NCI-H1092 (cell line): ENCODE results near the gene ECSIT.
A peak's percentile ranks its signal among the peaks of the same experiment; 100 is the strongest.

ENCODE experiments used
- DNase-seq: peaks from one replicate; lab custom pipeline; 2025; lab: John Stamatoyannopoulos, UW

ECSIT gene

DNA sequence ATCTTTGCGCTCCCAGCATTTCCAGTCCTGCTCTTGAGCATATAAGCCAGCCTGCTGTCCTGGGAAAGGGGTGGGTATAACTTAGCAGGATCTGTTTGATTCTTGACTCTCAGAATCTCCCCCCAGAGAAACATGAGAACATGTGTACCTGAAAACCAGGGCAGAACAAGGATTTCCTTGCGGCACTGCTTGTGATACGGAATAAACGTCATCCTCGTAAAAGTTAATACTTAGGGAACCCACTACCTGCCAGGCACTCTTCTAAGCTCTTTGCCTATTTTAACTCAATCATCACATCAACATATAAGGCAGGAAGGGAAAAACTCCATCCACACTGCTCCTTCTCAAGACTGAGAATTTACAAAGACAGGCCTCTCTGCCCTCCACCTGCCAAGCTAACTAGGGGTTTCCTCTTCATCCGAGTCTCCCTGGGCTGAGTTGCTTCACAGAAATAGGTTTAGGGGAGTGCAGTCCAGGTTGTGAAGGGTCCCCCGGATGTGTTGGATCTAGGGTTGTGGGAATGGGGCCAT, 24.4 kb downstream of the ECSIT start:
- DNase-seq: no peak

DNA sequence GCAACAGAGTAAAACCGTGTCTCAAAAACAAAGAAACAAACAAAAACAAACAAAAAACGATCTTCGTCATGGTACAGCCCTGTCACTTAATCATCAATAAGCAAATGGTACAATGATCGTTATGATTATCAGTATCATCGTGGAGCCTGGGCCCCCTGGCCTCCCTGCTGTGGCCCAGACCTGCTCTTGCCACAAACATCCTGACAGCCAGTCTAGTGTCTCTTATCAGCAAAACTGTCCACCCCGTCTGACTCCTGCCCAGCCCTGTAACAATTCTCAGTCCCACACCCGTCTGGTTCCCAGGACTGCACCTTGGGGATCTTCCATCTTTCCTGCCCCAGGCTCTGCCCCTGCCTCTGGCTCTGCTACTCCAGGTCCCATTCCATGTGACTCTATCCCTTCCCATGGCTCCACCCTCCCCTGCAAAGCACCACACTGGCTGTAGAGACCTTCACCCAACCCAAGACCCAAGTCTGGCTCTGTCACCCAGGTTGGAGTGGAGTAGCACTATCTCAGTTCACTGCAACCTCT, 29.0 kb downstream of the ECSIT start:
- no peak for DNase-seq

DNA sequence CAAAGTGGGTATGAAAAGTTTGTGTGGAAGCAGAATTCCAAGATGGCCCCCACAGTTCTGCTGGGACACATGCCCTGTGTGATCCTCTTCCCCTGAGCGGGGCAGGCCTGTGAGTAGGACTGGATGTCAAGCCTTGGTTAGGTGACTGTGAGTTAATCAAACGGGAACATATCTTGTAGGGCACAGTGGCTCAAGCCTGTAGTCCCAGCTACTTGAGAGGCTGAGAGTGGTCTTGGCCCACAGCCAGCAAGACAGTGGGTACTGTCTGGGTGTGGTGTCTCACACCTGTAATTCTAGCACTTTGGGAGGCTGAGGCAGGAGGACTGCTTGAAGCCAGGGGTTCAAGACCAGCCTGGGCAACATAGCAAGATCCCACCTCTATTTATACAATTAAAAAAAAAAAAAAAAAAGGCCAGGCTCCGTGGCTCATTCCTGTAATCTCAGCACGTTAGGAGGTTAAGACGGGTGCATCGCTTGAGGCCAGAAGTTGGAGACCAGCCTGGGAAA, 29.7 kb downstream of the ECSIT start:
- no peak for DNase-seq

DNA sequence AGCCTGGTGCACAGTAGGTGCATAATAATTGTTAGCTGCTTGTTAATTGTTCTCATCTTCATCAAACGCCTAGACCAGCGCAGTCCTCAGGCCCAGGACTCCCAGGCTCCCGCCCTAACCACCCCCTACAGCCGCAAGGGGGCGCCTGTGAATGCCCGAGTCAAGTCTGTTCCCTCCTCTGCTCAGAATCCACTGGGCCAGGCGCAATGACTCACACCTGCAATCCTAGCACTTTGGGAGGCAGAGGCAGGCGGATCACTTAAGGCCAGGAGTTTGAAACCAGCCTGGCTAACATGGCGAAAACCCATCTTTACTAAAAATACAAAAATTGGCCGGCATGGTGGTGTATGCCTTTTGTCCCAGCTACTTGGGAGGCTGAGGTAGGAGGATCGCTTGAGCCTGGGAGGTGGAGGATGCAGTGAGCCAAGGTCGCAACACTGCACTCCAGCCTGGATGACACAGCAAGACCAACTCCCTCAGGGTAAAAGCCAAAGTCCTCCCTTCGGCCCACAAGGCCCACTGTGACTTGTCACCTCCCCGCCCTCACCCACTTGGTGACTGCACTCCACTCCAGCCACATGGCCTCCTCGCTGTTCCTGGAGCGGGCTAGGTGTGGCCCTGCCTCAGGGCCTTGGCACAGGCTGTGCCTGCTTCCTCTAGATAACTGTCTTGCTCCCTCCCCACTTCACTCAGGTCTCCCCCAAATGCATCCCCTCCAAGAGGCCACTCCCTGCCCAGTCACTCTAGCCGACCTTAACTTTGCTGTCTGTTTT, 32.4 kb downstream of the ECSIT start:
- DNase-seq: no peak

DNA sequence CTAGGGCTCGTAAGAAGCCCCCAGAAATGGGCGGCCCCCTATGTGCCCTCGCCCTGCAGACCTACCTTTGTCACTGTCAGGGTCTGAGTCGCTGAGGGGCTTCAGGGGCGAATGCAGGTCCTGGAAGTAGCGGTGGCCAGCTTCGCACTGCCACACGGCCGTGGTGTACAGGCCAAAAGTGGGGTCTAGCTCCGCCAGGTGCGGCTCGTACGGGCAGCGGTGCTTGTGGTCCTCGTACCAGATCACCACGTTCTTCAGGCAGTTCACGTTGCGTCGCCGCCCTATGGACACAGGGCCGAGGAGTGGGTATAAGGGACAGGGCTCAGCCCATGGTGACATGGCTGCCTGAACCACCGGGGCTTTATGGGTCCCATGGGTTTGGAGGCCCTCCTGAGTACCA, 33.0 kb downstream of the ECSIT start:
- no peak for DNase-seq

DNA sequence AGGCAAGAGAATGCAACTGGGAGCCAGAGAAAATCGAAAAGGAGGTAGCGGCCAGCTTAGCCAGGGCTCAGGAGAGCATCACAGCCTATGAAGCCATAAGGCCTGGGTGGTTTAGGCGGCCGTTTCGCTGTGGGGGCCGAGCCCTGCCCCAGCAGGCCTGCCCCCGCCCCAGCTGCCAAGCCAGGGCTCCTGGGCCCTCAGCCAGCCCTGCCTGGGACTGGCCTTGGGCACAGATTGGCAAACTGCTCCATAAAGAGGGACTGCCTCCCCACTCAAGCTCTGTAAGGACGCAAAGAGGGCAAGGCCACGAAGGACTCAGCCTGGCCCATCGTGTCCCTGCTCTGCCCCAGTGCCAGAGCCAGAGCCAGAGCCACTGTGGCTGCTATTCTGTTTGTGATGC, 33.5 kb downstream of the ECSIT start:
- DNase-seq: no peak

DNA sequence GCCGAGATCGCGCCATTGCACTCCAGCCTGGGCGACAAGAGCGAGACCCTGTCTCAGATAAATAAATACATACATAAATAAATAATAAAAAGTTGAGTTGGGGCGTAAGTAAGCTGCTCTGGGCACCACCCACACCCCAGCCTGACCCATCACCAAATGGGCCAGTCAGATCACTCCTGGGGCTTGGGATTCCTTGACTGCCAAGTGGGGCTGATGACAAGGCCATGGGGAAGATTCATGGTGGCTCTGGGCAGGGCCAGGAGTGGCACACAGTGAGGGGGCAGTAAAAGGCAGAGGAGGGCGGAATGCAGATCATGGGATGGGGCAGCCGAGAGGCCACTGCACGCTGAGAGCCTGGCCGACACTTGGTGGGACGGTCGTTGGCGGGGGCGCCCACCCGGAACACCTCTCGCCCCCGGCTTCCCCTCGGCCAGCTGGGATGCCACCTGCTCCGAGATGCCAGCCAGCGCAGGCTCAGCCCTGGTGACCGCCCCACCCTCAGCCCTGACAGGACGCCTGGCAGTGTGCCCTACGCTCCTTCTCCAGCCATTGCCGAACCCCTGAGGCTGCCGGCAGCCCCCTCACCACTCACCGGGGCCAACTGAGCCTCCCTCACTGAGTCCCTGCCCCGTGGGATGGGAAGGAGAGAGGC, 34.2 kb downstream of the ECSIT start:
- no peak for DNase-seq

DNA sequence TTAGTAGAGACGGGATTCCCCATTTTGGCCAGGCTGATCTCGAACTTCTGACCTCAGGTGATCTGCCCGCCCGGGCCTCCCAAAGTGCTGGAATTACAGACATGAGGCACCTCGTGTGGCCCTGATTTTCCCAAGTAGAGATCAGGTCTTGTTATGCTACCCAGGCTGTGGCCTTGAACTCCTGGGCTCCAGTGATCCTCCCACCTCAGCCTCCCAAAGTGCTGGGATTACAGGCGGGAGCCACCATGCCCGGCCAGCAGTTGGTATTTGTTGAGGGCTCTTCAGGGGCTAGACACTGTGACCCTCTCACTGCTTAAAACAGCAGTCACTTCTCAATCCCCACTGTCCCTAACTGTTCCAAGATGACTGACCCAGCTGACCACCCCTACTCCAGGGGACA, 39.6 kb downstream of the ECSIT start:
- DNase-seq: no peak

DNA sequence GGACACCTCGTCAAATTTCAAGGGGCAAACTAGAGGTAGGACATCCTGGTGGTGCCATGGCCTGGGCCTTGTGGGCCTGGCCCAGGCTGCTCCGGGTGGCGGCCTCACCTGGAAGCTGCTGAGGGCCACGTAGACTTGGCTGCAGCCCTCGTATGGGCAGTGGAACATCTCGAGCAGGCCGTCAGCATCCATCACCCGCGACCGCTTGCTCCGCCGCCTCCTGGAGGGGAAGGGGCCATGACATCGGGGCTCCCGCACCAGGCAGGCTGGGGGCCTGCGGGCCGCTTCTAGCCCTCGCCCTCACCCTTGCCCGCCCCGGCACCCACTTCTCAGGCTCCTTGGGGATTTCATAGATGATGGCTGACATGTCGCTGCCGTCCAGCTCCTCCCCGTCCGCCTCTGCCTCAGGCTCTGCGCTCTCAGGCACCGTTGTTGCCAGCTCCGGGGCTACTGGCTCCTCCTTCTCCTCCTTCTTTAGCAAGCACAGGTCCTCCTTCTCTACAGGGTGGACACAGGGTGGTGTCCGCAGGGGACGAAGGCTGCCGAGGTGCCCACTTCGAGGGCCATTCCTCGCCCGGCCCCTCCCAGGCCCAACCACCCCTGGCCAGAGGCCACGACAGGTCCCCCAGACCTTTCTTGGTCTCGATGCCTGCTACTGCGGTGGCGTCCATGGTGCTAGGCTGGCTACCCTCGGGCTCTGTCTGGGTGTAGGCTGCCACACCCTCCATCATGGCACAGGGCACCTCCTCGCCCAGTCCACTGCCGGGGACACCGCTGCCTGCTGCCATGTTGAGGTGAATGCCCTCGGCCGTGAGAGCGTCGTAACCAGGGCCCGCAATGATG, 42.1 kb downstream of the ECSIT start:
- DNase-seq: no peak

DNA sequence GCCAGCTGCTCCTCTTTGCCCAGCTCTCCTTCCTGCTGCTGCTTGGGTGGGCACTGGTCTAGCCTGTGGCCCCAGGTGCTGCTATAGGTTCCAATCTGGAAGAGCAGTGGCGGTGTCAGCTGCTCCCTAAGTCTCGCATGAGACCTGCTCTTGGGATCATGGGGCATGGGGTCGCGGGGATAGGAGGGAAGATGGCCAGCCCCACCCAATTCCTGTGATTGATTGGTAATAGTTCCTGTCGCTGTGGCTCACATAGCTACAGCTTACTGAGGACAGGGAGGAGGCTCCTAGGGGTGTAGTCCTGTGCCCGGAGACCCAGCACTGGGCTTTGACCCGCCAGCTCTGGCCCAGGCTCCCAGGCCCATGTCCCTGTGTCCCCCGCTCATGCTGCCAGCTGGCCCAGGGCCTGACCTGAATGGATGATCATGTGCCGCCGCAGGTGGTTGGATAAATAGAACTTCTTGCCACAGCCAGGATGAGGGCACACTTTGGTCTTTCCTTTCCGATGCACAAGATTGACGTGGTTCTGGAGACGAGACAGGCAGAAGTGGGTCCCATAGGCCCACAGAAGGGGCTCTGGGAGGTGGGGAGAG, 43.6 kb downstream of the ECSIT start:
- no peak for DNase-seq

DNA sequence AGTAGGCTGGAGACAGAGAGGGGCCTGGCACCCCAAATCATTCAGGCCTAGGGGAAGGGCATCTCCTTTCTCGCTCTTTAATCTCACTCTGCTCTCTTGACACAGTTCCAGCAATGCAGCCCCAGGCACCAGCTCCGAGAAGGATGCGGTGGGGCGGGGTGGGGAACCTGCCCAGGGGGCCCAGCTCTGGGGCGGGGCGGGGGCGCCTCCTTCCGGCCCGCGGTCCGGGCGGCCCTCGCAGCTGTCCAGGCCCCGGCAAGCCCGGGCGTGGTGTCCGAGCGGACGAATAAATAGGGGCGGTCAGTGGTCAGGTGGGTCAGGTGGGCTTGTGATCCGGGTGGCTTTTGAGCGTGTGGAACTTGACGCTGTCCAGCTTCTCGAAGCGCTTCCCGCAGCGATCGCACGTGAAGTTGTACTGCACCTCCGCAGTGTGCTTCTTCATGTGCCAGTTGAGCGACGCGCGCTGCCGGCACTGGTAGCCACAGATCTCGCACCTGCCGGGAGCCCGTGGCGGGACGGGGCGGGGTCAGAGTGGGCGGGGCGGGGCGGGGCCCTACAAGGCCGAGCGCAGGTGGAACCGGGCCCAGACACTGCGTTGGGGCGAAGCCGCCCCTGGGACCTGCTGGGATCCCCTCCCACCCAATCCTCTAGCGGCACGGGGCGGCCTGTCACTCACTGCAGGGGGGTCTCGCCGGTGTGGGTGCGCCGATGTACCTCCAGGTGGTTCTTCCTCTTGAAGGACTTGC, 45.4 kb downstream of the ECSIT start:
- no peak for DNase-seq

DNA sequence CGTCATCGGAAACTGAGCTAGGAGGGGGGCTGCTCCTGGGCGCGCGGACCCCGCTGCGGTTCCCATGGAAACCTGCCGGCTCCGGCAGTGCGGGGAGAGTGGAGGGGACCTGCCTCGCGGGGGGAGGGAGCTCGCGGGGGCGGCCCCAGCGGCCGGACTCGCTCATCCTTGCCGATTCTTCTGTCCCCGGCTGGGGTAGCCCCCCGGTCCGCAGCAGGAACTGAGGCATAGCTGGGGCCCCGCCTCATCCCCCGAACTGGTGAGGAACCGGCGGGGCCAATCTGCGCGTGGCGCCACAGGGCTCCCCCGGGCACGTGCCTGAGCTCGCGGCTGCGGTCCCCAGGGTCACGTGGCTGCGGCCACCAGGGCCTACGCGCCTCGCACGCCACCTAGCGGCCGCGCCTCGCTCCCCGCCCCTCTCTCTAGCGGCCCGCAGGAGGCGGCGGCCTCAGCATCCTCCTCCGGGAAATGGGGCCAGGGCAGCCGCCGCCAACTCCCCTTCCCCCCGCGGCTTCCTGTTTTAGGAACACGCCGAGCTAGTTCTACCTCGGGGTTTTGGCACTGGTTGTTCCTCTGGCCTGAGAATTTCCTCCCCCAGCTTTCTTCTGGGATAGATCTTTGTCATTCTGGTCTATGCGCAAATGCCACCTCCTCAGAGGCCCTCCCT, 46.4 kb downstream of the ECSIT start:
- DNase-seq: peak; percentile 69

DNA sequence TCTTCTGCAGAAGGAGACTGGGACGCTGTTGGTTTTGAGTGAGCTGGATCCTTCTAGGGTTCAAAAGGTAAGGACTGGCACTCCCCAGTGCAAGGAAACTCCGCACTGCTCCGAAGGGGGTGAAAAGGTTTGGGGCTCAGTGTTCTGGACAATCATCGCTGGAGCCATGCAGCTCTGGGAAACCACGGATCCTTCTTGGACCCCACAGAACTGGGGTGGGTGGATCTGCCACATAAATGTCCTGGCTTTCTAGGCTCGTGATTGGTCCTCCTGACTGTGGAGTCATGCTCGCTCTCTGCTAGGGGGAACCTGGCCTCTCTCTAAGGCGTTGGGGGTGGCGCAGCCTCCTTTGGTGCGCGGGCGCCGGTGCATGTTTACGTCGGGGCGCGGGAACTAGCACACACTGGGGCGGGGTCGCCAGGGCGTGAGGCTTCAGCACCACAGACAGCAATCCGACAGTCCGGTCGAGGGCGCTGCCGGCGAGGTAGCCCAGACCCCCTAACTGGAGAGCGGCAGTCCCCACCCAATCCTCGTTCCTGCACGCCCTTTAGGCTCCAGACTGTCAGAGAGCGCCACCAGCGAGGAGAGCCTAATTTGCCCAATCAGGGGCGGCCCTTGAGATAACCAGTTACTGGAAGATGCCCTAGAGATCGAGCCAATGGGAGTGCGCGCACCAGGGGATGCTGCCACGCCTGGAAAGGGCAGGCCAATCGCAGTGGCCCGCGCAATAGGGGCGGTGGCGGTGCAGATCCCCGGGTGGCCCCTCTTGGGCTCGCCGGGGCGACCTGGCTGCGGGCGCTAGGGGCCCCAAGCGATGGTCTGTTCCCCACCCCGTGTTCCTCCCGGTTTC, 47.2 kb downstream of the ECSIT start:
- DNase-seq: peak; percentile 92

DNA sequence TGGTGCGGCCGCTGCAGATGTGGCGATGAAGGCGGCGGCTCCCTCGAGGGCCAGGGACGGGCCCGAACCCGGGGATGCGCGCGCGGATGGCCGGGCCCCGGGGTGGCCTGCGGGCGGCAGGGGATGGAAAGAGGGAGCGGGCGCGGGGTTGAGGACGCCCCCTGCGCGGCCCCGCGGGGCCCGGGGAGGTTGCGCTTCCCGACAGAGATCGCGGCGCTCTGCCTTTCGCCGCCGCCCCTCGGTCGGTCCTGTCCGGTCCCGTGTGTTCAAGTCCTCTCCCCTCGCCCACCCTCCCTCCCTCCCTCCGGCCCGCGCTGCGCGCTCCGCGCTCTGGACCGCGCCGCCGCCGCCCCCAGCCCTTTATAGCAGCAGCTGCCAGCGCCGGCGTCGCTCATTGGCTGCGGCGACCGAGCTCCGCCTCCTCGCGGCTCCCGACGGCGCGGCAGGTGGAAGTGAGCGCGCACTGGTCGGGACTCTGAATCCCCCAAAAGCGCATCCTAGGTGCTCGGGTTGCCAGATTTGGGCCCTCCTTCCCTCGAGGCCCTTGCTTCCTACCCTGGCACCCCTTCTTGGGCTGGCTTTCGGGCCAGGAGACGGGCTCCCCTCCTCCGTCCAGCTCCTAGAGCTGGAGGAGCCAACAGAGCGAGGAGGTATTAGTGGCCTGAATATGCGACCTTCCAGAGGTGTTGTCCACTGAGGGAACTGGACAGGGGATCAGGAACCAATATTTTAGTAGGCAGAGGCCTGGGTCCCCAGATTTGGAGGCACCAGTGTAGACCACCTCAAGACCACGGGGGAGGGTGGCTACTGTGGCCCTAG, 48.0 kb downstream of the ECSIT start, which contains the start of gene ELAVL3:
TSS of gene ELAVL3 (minus strand) at position 332 of the 819 bp plus-strand sequence. CDS start 438 bp downstream, outside the sequence.
- DNase-seq: peak; percentile 58

DNA sequence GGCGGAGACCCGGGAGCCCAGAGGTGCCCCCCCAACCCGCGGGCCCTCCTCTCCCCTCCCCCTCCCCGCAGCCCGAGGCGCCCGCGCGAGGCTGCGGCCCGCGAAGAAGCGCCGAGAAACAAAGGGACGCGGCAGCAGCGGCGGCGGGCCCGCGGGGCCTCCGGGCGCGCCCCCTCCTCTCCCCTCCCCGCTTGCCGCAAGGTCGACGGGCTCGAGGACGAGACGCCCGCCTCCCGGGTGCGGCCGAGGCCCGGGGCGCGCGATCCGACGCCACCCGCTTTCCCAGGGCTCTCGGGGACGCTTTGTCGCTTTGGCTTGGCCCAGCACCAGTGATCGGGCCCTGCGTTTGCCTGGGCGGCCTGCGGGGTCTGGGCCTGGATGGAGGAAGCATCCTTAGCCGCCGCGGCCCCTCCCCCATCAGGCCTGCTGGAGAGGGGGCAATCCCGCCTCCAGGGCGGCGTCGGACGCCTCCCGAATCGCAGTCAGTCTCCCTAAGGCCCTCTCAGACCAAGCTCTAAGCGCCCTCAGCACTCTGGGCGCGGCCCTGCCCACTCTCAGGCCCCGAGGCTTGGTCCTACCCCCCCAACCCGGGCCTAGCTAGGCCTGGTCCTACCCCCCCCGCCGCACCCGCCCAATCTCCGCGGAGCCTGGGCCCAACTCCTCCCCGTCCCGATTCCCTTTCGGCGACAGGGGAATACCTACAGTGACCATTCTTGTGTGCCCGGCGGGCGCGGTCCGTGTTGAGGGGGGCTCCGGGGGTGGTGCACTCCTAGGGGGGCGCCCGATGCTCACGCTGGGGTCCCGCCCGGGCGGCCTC, 48.8 kb downstream of the ECSIT start:
- DNase-seq: peak; percentile 10

DNA sequence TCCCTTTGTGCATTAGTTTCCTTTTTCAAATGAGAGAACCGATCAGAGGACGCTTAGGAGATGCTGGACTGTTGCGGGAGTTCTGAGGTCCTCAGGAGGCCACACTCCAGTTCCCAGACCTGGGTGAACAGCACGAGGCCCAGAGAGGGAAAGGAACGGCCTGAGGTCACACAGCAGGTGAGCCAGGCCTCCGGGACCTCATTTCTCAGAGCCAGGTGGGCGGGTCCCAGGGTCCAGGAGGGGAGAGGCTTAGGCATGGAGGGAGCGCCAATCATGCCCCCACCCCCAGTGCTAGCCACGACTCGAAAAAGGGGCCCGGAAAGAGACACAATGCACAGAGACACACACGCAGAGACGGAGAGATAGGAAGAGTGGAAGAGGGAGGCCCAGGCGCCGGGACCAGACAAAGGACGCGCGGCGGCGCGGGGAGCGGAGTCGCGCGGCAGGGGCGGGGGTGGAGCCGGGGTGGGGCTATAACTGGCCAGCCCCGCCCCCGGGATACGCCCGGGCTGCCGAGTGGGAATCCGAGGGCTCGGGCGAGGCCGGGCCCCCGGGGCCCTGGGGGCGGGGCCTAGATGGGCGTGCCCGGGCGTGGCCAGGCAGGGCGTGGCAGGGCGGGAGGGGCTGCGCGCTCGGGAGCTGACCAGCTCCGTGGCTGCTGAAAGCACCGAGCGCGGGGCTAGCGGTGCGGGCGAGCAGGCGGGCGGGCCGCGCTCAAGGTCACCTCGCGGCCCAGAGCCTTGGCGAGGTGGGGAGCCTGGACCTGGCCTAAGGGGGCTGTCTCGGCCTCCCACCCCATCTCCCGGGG, 49.6 kb downstream of the ECSIT start:
- peak; percentile 52 for DNase-seq
